IgD-negative memory B cell (primary cell): ENCODE results near the gene BAHD1. TPM values are rescaled to one million over a fixed set of nuclear protein-coding genes. Genes with fewer than 3 reads are reported as not detected.

Experiments
- H3K27ac Mint-ChIP-seq, 3 donors: one replicate each; pipeline ENCODE4 v1.8.0; 2020 to 2022; ENCODE audit warnings: mild to moderate bottlenecking in 3 of 3, mixed read lengths in 3 of 3, moderate library complexity in 1 of 3
- H3K27me3 Mint-ChIP-seq: one replicate; pipeline ENCODE4 v1.8.0; 2021; ENCODE audit warnings: mixed read lengths
- H3K36me3 Mint-ChIP-seq: one replicate; pipeline ENCODE4 v1.8.0; 2020; ENCODE audit warnings: mild to moderate bottlenecking, mixed read lengths
- H3K4me1 Mint-ChIP-seq, 3 donors: one replicate each; pipeline ENCODE4 v1.8.0; 2020 to 2022; ENCODE audit warnings: mixed read lengths in 3 of 3, mild to moderate bottlenecking in 1 of 3
- H3K4me3 Mint-ChIP-seq, 4 donors: one replicate each; pipeline ENCODE4 v1.8.0; 2020 to 2022; ENCODE audit warnings: mild to moderate bottlenecking in 4 of 4, mixed read lengths in 4 of 4, moderate library complexity in 3 of 4
- H3K9me3 Mint-ChIP-seq, 3 donors: one replicate each; pipeline ENCODE4 v1.8.0; 2020 to 2021; ENCODE audit warnings: mixed read lengths in 3 of 3, mild to moderate bottlenecking in 1 of 3
- polyA plus RNA-seq: library from polyadenylated mRNA; unstranded; fragments of 300-500 nt; fragmentation: Illumina TruSeq; gene quantifications from one replicate; pipeline ENCODE4 v1.2.3, GENCODE V29; 2021

Gene BAHD1
- 2.3 TPM for polyA plus RNA-seq

DNA sequence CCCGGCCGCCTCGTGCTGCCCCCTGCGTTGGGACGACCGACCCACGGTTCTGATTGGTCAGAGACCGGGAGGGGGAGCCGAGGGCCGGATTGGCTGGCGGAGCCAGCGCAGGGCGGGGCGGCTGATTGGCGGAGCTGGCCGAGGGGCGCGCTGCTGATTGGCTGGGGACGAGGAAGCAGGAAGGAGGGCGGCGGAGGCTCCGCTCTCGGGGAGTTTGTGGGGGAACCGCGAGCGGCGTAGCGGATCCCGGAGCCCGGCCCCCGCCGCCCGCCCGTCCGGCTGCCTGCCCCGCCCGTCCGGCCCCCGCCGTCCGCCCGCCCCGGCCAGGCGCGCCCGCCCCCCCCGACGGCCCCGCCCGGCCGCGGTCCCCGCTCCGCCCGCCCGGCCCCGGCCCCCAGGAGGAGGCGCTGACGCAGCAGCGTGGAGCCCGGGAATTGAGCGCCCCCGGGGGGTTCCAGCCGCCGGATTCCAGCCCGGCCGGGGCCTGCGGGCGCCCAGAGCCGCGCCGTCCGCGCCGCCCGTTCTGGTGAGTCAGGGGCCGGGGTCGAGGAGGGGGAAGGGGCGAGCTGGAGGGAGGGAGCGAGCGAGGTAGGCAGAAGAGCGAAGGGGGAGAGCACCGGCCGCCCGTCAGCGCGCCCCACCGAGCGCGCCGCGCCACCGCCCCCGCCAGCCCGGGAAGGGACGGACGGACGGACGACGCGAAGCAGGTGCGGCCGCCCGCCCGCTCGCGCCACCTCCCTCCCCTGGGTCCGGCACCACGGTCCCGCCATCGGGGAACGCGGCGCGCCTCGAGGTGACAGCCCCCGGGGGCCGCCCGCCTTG lies at the start of gene BAHD1:
TSS of gene BAHD1 (plus strand) at position 211 of the 822 bp plus-strand sequence. CDS start 17,512 bp downstream, outside the sequence.
- peaks cover 24% of the 10 kb centered on the region for H3K27me3 Mint-ChIP-seq
- no peaks in the 10 kb centered on the region for H3K36me3 Mint-ChIP-seq
- H3K4me1 Mint-ChIP-seq = peaks cover 33 to 45% (median 35%) of the 10 kb centered on the region in 3 donors
- peak within 1 kb of the TSS; percentile 73 to 92 (median 77) for H3K27ac Mint-ChIP-seq
- peak within 1 kb of the TSS; percentile 87 to 97 (median 94) for H3K4me3 Mint-ChIP-seq
- no peaks in the 10 kb centered on the region for H3K9me3 Mint-ChIP-seq

- Mint-ChIP-seq H3K9me3 (no peaks in the 10 kb centered on the region), H3K4me1 (peaks cover 3 to 7% (median 3%) of the 10 kb centered on the region in 3 donors), H3K36me3 (peaks cover 11% of the 10 kb centered on the region), H3K27ac (no peak overlapping the region), H3K4me3 (no peak overlapping the region), H3K27me3 (no peaks in the 10 kb centered on the region)
Observed at GRCh38 chr15:40392986-40393948, 47.5 kb upstream of the BAHD1 start.

DNA sequence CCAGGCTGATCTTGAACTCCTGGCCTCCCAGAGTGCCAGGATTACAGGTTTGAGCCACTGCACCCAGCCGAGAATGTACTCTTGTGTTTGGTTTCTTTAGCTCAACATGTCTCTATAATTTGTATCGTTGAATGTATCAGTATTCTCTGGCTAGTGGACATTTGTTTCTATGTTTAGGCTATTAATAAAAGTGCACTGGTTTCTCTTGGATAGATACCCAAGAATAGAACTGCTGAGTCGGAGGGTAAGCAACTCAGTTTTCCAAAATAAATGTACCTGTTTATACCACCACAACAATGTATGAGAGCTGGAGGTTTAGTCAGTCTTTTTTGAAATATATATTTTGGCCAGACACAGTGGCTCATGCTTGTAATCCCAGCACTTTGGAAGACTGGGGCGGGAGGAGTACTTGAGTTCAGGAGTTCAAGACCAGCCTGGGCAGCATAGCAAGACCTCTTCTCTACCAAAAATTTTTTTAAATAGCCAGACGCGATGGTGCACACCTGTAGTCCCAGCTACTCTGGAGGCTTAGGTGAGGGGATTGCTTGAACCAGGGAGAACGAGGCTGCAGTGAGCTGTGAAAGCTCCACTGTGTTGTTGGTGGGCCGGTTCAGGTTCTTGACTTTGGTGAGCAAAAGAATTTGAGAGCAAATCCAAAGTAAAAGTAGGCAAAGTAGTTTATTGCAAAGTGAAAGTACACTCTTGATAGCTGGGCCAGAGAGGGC lies 42.9 kb upstream of the BAHD1 start:
- Mint-ChIP-seq H3K36me3 (peaks cover 7% of the 10 kb centered on the region), H3K27ac (peak overlapping the region in 2 of 3 donors; percentile 23 to 67), H3K9me3 (peaks cover 0 to 2% (median 0%) of the 10 kb centered on the region in 3 donors), H3K27me3 (no peaks in the 10 kb centered on the region), H3K4me3 (peak overlapping the region in 3 of 4 donors; percentile 25 to 81 (median 29)), H3K4me1 (peaks cover 14 to 15% (median 15%) of the 10 kb centered on the region in 3 donors)

DNA sequence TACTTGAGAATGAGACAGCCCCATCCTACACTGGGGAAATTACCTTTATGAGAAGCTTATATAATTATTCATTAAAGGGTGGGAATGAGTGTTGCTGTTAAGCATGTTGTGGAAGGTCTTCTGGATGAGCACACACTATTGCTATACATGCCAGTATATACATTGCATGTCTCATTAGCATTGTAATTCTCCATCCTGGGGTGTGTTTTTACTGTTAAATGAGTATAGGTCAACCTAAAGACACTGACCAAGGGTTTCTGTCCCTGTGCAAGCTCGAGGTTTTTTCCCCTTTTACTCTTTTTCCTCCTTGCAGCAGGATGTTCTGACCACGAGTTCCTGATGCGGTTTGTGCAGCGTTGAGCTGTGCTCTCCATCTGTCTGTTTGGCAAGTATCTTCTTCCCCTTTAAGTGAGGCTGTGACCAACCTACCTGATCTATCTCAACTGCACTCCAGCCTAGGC lies 42.3 kb upstream of the BAHD1 start:
- Mint-ChIP-seq H3K27me3 (no peaks in the 10 kb centered on the region), H3K4me3 (peak overlapping the region; percentile 17 to 81 (median 27)), H3K4me1 (peaks cover 14 to 15% (median 15%) of the 10 kb centered on the region in 3 donors), H3K9me3 (peaks cover 0 to 2% (median 0%) of the 10 kb centered on the region in 3 donors), H3K27ac (no peak overlapping the region), H3K36me3 (peaks cover 5% of the 10 kb centered on the region)

DNA sequence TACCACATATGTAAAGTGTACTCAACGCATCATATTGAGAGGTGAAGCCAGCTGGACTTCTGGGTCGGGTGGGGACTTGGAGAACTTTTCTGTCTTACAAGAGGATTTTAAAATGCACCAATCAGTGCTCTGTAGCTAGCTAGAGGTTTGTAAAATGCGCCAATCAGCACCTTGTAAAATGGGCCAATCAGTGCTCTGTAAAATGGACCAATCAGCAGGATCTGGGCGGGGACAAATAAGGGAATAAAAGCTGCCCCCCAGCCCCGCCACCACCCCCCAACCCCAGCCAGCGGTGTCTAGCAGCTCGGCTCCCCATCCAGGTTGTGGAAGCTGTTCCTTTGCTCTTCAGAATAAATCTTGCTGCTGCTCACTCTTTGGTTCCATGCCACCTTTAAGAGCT lies 41.4 kb upstream of the BAHD1 start:
- H3K27me3 Mint-ChIP-seq = no peaks in the 10 kb centered on the region
- H3K36me3 Mint-ChIP-seq = peaks cover 2% of the 10 kb centered on the region
- no peak overlapping the region for H3K4me3 Mint-ChIP-seq
- H3K4me1 Mint-ChIP-seq = peaks cover 15 to 17% (median 16%) of the 10 kb centered on the region in 3 donors
- no peak overlapping the region for H3K27ac Mint-ChIP-seq
- H3K9me3 Mint-ChIP-seq = peaks cover 0 to 2% (median 0%) of the 10 kb centered on the region in 3 donors

GRCh38 chr15:40405501-40406381 lies 35.0 kb upstream of the BAHD1 start, which contains the start of gene IVD:
Gene IVD, plus strand, starts transcription at chr15:40405795. Its CDS starts 33 bp downstream, at chr15:40405828.
- no peaks in the 10 kb centered on the region for H3K36me3 Mint-ChIP-seq

DNA sequence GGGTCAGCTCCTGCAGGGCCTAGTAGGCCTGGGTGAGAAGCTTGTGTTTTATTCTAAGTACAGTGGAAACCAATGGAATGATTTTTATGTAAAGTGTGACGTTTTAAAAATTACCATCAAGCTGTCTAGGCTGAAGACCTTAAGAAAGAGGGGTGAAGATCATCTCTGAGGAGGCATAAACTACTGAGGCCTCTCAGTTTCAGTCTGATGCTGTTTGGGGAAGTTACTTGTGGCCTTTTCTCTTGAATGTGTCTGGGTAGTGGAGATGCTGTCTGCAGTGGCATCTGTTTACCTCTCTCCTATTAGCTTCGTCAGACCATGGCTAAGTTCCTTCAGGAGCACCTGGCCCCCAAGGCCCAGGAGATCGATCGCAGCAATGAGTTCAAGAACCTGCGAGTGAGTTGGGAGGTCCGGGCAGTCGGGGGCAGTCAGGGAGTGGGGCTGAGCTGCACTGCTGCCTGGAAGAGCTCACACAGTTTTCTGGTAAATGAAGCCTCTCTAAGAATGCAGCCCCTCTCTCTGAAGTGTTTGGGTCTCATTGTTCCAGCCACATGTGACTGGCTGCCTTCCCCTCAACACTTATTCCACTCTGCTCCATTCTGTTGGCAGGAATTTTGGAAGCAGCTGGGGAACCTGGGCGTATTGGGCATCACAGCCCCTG lies 33.3 kb upstream of the BAHD1 start:
- Mint-ChIP-seq H3K27me3 (no peaks in the 10 kb centered on the region), H3K36me3 (no peaks in the 10 kb centered on the region), H3K9me3 (no peaks in the 10 kb centered on the region), H3K4me3 (peak overlapping the region; percentile 79 to 94 (median 84)), H3K4me1 (peaks cover 22 to 25% (median 23%) of the 10 kb centered on the region in 3 donors), H3K27ac (peak overlapping the region; percentile 75 to 92 (median 83))

More at GRCh38 chr15:40405501-40406381, 35.0 kb upstream of the BAHD1 start, which contains the start of gene IVD:
- Mint-ChIP-seq H3K4me3 (peak within 1 kb of the TSS; percentile 87 to 94 (median 91)), H3K27ac (peak within 1 kb of the TSS; percentile 64 to 95 (median 89)), H3K9me3 (no peaks in the 10 kb centered on the region), H3K4me1 (peaks cover 22 to 23% (median 23%) of the 10 kb centered on the region in 3 donors), H3K27me3 (no peaks in the 10 kb centered on the region)

GRCh38 chr15:40409366-40409765 lies 31.4 kb upstream of the BAHD1 start:
- H3K27ac Mint-ChIP-seq = peak overlapping the region in 1 of 3 donors; percentile 43
- no peaks in the 10 kb centered on the region for H3K9me3 Mint-ChIP-seq
- H3K4me1 Mint-ChIP-seq = peaks cover 20 to 24% (median 23%) of the 10 kb centered on the region in 3 donors
- no peaks in the 10 kb centered on the region for H3K27me3 Mint-ChIP-seq
- H3K4me3 Mint-ChIP-seq = no peak overlapping the region
- no peaks in the 10 kb centered on the region for H3K36me3 Mint-ChIP-seq

- H3K27me3 Mint-ChIP-seq = no peaks in the 10 kb centered on the region
- peak overlapping the region in 1 of 4 donors; percentile 58 for H3K4me3 Mint-ChIP-seq
- H3K9me3 Mint-ChIP-seq = no peaks in the 10 kb centered on the region
- H3K27ac Mint-ChIP-seq = peak overlapping the region in 1 of 3 donors; percentile 59
- no peaks in the 10 kb centered on the region for H3K36me3 Mint-ChIP-seq
- peaks cover 14 to 19% (median 16%) of the 10 kb centered on the region in 3 donors for H3K4me1 Mint-ChIP-seq
Observed at GRCh38 chr15:40410476-40410875, 30.3 kb upstream of the BAHD1 start.

GRCh38 chr15:40412095-40412759 lies 28.5 kb upstream of the BAHD1 start:
- Mint-ChIP-seq H3K4me1 (peaks cover 5 to 9% (median 6%) of the 10 kb centered on the region in 3 donors), H3K9me3 (no peaks in the 10 kb centered on the region), H3K36me3 (no peaks in the 10 kb centered on the region), H3K4me3 (no peak overlapping the region), H3K27me3 (no peaks in the 10 kb centered on the region), H3K27ac (no peak overlapping the region)

GRCh38 chr15:40413036-40413435 lies 27.7 kb upstream of the BAHD1 start:
- H3K9me3 Mint-ChIP-seq = no peaks in the 10 kb centered on the region
- no peaks in the 10 kb centered on the region for H3K27me3 Mint-ChIP-seq
- H3K4me1 Mint-ChIP-seq = peaks cover 0 to 6% (median 0%) of the 10 kb centered on the region in 3 donors
- H3K36me3 Mint-ChIP-seq = peaks cover 1% of the 10 kb centered on the region
- no peak overlapping the region for H3K27ac Mint-ChIP-seq
- no peak overlapping the region for H3K4me3 Mint-ChIP-seq

- no peaks in the 10 kb centered on the region for H3K9me3 Mint-ChIP-seq
- peaks cover 1% of the 10 kb centered on the region for H3K36me3 Mint-ChIP-seq
- no peak overlapping the region for H3K4me3 Mint-ChIP-seq
- H3K4me1 Mint-ChIP-seq = peaks cover 0 to 4% (median 0%) of the 10 kb centered on the region in 3 donors
- no peaks in the 10 kb centered on the region for H3K27me3 Mint-ChIP-seq
- no peak overlapping the region for H3K27ac Mint-ChIP-seq
Observed at GRCh38 chr15:40414816-40415215, 25.9 kb upstream of the BAHD1 start.
